ENCODE results near the gene CLSTN2.

DNA sequence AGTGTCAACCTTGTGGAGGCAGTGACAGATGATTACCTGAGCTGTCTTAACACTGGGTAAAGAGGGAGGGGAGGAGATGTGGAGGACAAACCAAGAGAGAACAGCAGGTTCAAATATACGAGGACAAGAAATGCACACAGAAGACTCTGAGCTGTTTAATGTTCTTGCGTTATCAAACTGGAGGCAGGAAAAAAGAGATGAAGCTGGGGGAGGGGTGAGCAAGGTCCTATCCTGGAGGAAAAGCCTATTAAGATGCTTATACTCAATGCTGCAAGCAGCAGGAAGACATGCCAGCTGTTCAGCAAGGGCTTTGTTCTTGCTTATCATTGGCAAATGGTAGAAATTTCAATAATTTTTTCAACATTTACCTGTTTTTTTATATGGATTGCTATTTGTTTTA, 397.1 kb downstream of the CLSTN2 start:
- TF ChIP-seq CTCF (IDR thresholded peaks at IDR 0.05) = no peak
- TF ChIP-seq POLR2A (IDR thresholded peaks at IDR 0.05) = no peak
- no peak for TF ChIP-seq POLR2AphosphoS5 (IDR thresholded peaks at IDR 0.05; ENCODE audit: insufficient read depth in 1 of 2, low read depth in 1 of 2)

All from vagina (tissue), 2 donors.